ENCODE measurements around the gene ZFYVE28.

Gene ZFYVE28

GRCh38 chr4:2411786-2412510, 6.5 kb downstream of the ZFYVE28 start:
- no peak for DNase-seq (ENCODE audit: low read depth in 1 of 2, low spot score in 1 of 2)

GRCh38 chr4:2409381-2409783, 9.1 kb downstream of the ZFYVE28 start:
- no peak for DNase-seq (ENCODE audit: low read depth in 1 of 2, low spot score in 1 of 2)

- DNase-seq (ENCODE audit: low read depth in 1 of 2, low spot score in 1 of 2) = no peak
Measured at GRCh38 chr4:2408976-2409375, 9.5 kb downstream of the ZFYVE28 start.

- DNase-seq (ENCODE audit: low read depth in 1 of 2, low spot score in 1 of 2) = no peak
Measured at GRCh38 chr4:2408401-2408958, 10.0 kb downstream of the ZFYVE28 start.

- no peak for DNase-seq (ENCODE audit: low read depth in 1 of 2, low spot score in 1 of 2)
Measured at GRCh38 chr4:2407991-2408342, 10.5 kb downstream of the ZFYVE28 start.

- no peak for DNase-seq (ENCODE audit: low read depth in 1 of 2, low spot score in 1 of 2)
Measured at GRCh38 chr4:2406920-2407319, 11.5 kb downstream of the ZFYVE28 start.

GRCh38 chr4:2406406-2406805, 12.0 kb downstream of the ZFYVE28 start:
- DNase-seq (ENCODE audit: low read depth in 1 of 2, low spot score in 1 of 2) = no peak

GRCh38 chr4:2402941-2403340, 15.5 kb downstream of the ZFYVE28 start:
- no peak for DNase-seq (ENCODE audit: low read depth in 1 of 2, low spot score in 1 of 2)

GRCh38 chr4:2402048-2402842, 16.2 kb downstream of the ZFYVE28 start:
- DNase-seq (ENCODE audit: low read depth in 1 of 2, low spot score in 1 of 2) = no peak

- DNase-seq (ENCODE audit: low read depth in 1 of 2, low spot score in 1 of 2) = no peak
Measured at GRCh38 chr4:2401610-2401983, 16.8 kb downstream of the ZFYVE28 start.

GRCh38 chr4:2400841-2401609, 17.4 kb downstream of the ZFYVE28 start:
- no peak for DNase-seq (ENCODE audit: low read depth in 1 of 2, low spot score in 1 of 2)

GRCh38 chr4:2399631-2400190, 18.7 kb downstream of the ZFYVE28 start:
- DNase-seq (ENCODE audit: low read depth in 1 of 2, low spot score in 1 of 2) = no peak

GRCh38 chr4:2399216-2399615, 19.2 kb downstream of the ZFYVE28 start:
- no peak for DNase-seq (ENCODE audit: low read depth in 1 of 2, low spot score in 1 of 2)

GRCh38 chr4:2397596-2398379, 20.7 kb downstream of the ZFYVE28 start:
- DNase-seq (ENCODE audit: low read depth in 1 of 2, low spot score in 1 of 2) = no peak

- no peak for DNase-seq (ENCODE audit: low read depth in 1 of 2, low spot score in 1 of 2)
Measured at GRCh38 chr4:2396781-2397368, 21.6 kb downstream of the ZFYVE28 start.

- no peak for DNase-seq (ENCODE audit: low read depth in 1 of 2, low spot score in 1 of 2)
Measured at GRCh38 chr4:2395584-2395983, 22.9 kb downstream of the ZFYVE28 start.

- DNase-seq (ENCODE audit: low read depth in 1 of 2, low spot score in 1 of 2) = no peak
Measured at GRCh38 chr4:2395038-2395437, 23.4 kb downstream of the ZFYVE28 start.

- no peak for DNase-seq (ENCODE audit: low read depth in 1 of 2, low spot score in 1 of 2)
Measured at GRCh38 chr4:2394528-2394927, 23.9 kb downstream of the ZFYVE28 start.

GRCh38 chr4:2393353-2394270, 24.8 kb downstream of the ZFYVE28 start:
- no peak for DNase-seq (ENCODE audit: low read depth in 1 of 2, low spot score in 1 of 2)

Data from stimulated activated CD4-positive, alpha-beta T cell treated with anti-CD3 and anti-CD28 coated beads, Interleukin-15, amount 100 ng/mL, for 1 hour (primary cell).